ENCODE results near the gene ZNFX1. TPM values are rescaled to one million over a fixed set of nuclear protein-coding genes. Genes with fewer than 3 reads are reported as not detected.

Gene ZNFX1
- total and polyA plus RNA-seq, 7 experiments from 2014 or later = 34.5 to 83.7 (median 62.2) TPM

- Mint-ChIP-seq H3K4me3 (no peak overlapping the region), H3K27me3 (peaks cover 0 to 2% (median 0%) of the 10 kb centered on the region in 5 donors), H3K9me3 (peaks cover 0 to 11% (median 6%) of the 10 kb centered on the region in 11 donors), H3K27ac (no peak overlapping the region), H3K4me1 (no peaks in the 10 kb centered on the region), H3K36me3 (peaks cover 4 to 10% (median 6%) of the 10 kb centered on the region in 5 donors)
- Histone ChIP-seq H3K27ac (ENCODE audit: low read depth, low read length) (no peak overlapping the region), H3K4me3 (ENCODE audit: low read length) (no peak overlapping the region), H3K36me3 (ENCODE audit: control insufficient read depth in 2 of 3, insufficient read depth in 3 of 3, low read length in 3 of 3) (no peaks in the 10 kb centered on the region), H3K4me1 (ENCODE audit: control insufficient read depth in 2 of 2, insufficient read depth in 2 of 2, low read length in 2 of 2) (no peaks in the 10 kb centered on the region), H3K27me3 (ENCODE audit: control insufficient read depth in 2 of 2, insufficient read depth in 2 of 2, low read length in 2 of 2) (no peaks in the 10 kb centered on the region), H3K9me3 (ENCODE audit: control insufficient read depth in 2 of 3, low read length in 3 of 3) (peaks cover 0 to 6% (median 0%) of the 10 kb centered on the region in 3 experiments)
- DNase-seq = no peak
- no peak for ATAC-seq
- intact Hi-C loops (cut with micrococcal nuclease) = no loop called here
- ChIA-PET CTCF (no interaction called here), POLR2A (no interaction called here)
Observed at GRCh38 chr20:49210757-49211110, 67.1 kb downstream of the ZNFX1 start.

DNA sequence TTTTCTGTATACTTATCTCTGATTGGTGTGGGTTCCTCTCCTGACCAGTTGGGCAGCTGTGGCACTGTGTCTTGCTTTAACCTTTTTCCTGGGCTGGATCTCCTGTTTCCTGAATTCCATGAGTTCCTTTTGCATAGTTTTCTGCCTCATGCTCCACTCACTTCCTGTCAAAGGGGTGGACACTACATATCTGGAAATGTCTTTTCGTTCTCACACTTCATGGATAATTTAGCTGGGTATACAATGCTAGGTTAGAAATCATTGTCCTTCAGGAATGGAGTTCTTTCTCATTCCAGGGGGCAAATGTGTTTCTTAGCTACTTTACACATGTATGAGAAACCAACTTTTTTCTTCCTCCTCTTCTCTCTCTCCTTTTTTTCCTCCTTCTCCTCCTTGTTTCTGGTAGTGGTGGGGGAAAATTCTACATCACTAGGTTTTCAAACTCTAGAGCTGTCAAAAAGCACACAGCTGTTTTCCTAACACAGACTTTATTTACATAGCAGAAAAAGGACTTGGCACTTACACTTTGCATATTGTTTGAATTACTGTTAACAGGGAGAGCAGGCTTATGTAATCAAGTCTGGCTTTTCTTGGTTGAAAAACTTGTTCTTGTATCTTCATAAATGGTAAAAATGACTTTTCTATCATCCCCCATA, 67.6 kb downstream of the ZNFX1 start:
- intact Hi-C loops (cut with micrococcal nuclease) = no loop called here
- Mint-ChIP-seq H3K36me3 (peaks cover 4 to 10% (median 6%) of the 10 kb centered on the region in 5 donors), H3K4me1 (no peaks in the 10 kb centered on the region), H3K9me3 (peaks cover 0 to 11% (median 6%) of the 10 kb centered on the region in 11 donors), H3K27me3 (peaks cover 0 to 2% (median 0%) of the 10 kb centered on the region in 5 donors), H3K4me3 (no peak overlapping the region), H3K27ac (no peak overlapping the region)
- DNase-seq (no peak), ATAC-seq (no peak)
- H3K9me3 ChIP-seq (ENCODE audit: control insufficient read depth in 2 of 3, low read length in 3 of 3) = peaks cover 0 to 6% (median 0%) of the 10 kb centered on the region in 3 experiments
- ChIA-PET CTCF (no interaction called here), POLR2A (interaction anchor here (0.7 kb wide), 1 partner anchor 45 kb away, joined by 3 read pairs; no protein-coding TSS in a partner anchor)
- no peaks in the 10 kb centered on the region for H3K4me1 ChIP-seq (ENCODE audit: control insufficient read depth in 2 of 2, insufficient read depth in 2 of 2, low read length in 2 of 2)
- no peak overlapping the region for H3K27ac ChIP-seq (ENCODE audit: low read depth, low read length)
- H3K4me3 ChIP-seq (ENCODE audit: low read length) = no peak overlapping the region
- H3K27me3 ChIP-seq (ENCODE audit: control insufficient read depth in 2 of 2, insufficient read depth in 2 of 2, low read length in 2 of 2) = no peaks in the 10 kb centered on the region
- H3K36me3 ChIP-seq (ENCODE audit: control insufficient read depth in 2 of 3, insufficient read depth in 3 of 3, low read length in 3 of 3) = no peaks in the 10 kb centered on the region

DNA sequence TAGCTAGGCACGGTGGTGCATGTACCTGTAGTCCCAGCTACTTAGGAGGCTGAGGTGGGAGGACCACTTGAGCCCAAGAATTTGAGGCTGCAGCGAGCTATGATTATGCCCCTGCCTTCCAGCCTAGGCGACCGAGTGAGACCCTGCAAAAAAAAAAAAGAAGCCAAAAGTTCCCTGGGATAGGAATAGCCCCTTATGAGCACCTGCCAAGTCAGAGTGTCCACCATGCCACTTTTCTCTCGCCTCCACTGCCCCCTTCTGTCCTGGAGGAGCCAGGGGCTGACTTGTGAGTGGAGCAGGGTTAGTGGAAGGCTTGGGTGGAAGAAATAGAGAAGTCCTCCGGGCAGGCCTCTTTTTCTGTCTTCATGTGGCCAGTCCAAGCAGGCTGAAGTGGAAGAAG, 70.8 kb downstream of the ZNFX1 start:
- peaks cover 0 to 6% (median 0%) of the 10 kb centered on the region in 3 experiments for H3K9me3 ChIP-seq (ENCODE audit: control insufficient read depth in 2 of 3, low read length in 3 of 3)
- H3K27me3 ChIP-seq (ENCODE audit: control insufficient read depth in 2 of 2, insufficient read depth in 2 of 2, low read length in 2 of 2) = no peaks in the 10 kb centered on the region
- DNase-seq = no peak
- no peaks in the 10 kb centered on the region for H3K4me1 Mint-ChIP-seq
- no peaks in the 10 kb centered on the region for H3K36me3 ChIP-seq (ENCODE audit: control insufficient read depth in 2 of 3, insufficient read depth in 3 of 3, low read length in 3 of 3)
- intact Hi-C loops (cut with micrococcal nuclease) = no loop called here
- ChIA-PET POLR2A (no interaction called here), CTCF (no interaction called here)
- H3K27ac Mint-ChIP-seq = no peak overlapping the region
- no peak overlapping the region for H3K4me3 Mint-ChIP-seq
- no peak overlapping the region for H3K4me3 ChIP-seq (ENCODE audit: low read length)
- peaks cover 0 to 11% (median 6%) of the 10 kb centered on the region in 11 donors for H3K9me3 Mint-ChIP-seq
- ATAC-seq = no peak
- H3K27me3 Mint-ChIP-seq = peaks cover 0 to 2% (median 0%) of the 10 kb centered on the region in 5 donors
- H3K36me3 Mint-ChIP-seq = peaks cover 4 to 10% (median 6%) of the 10 kb centered on the region in 5 donors
- no peaks in the 10 kb centered on the region for H3K4me1 ChIP-seq (ENCODE audit: control insufficient read depth in 2 of 2, insufficient read depth in 2 of 2, low read length in 2 of 2)
- H3K27ac ChIP-seq (ENCODE audit: low read depth, low read length) = no peak overlapping the region

- H3K27ac Mint-ChIP-seq = no peak overlapping the region
- Histone ChIP-seq H3K4me3 (ENCODE audit: low read length) (no peak overlapping the region), H3K27me3 (ENCODE audit: control insufficient read depth in 2 of 2, insufficient read depth in 2 of 2, low read length in 2 of 2) (no peaks in the 10 kb centered on the region), H3K27ac (ENCODE audit: low read depth, low read length) (no peak overlapping the region), H3K4me1 (ENCODE audit: control insufficient read depth in 2 of 2, insufficient read depth in 2 of 2, low read length in 2 of 2) (no peaks in the 10 kb centered on the region), H3K36me3 (ENCODE audit: control insufficient read depth in 2 of 3, insufficient read depth in 3 of 3, low read length in 3 of 3) (no peaks in the 10 kb centered on the region), H3K9me3 (ENCODE audit: control insufficient read depth in 2 of 3, low read length in 3 of 3) (no peaks in the 10 kb centered on the region)
- DNase-seq = no peak
- H3K4me3 Mint-ChIP-seq = no peak overlapping the region
- intact Hi-C loops (cut with micrococcal nuclease) = no loop called here
- POLR2A ChIA-PET = no interaction called here
- peaks cover 0 to 7% (median 0%) of the 10 kb centered on the region in 11 donors for H3K9me3 Mint-ChIP-seq
- no peaks in the 10 kb centered on the region for H3K27me3 Mint-ChIP-seq
- CTCF ChIA-PET = interaction anchor here (0.7 kb wide), 1 partner anchor 11 kb away, joined by 3 read pairs; no protein-coding TSS in a partner anchor
- no peaks in the 10 kb centered on the region for H3K4me1 Mint-ChIP-seq
- no peaks in the 10 kb centered on the region for H3K36me3 Mint-ChIP-seq
- no peak for ATAC-seq
Observed at GRCh38 chr20:49203746-49204145, 74.1 kb downstream of the ZNFX1 start.

DNA sequence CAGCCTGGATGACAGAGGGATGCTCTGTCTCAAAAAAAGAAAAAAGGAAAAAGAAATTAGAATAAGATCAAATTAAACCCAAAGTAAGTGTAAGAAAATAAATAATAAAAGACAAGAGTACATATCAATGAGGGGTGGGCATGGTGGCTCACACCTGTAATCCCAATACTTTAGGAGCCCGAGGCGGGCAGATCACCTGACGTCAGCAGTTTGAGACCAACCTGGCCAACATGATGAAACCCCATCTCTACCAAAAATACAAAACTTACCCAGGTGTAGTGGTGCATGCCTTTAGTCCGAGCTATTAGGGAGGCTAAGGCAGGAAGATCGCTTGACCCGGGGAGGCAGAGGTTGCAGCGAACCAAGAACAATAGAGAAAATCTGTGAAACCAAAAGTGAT, 74.8 kb downstream of the ZNFX1 start:
- DNase-seq (no peak), ATAC-seq (no peak)
- Mint-ChIP-seq H3K9me3 (peaks cover 0 to 7% (median 0%) of the 10 kb centered on the region in 11 donors), H3K27me3 (no peaks in the 10 kb centered on the region), H3K36me3 (no peaks in the 10 kb centered on the region), H3K4me1 (no peaks in the 10 kb centered on the region), H3K27ac (no peak overlapping the region), H3K4me3 (no peak overlapping the region)
- Histone ChIP-seq H3K4me3 (ENCODE audit: low read length) (no peak overlapping the region), H3K9me3 (ENCODE audit: control insufficient read depth in 2 of 3, low read length in 3 of 3) (no peaks in the 10 kb centered on the region), H3K4me1 (ENCODE audit: control insufficient read depth in 2 of 2, insufficient read depth in 2 of 2, low read length in 2 of 2) (no peaks in the 10 kb centered on the region), H3K27ac (ENCODE audit: low read depth, low read length) (no peak overlapping the region), H3K27me3 (ENCODE audit: control insufficient read depth in 2 of 2, insufficient read depth in 2 of 2, low read length in 2 of 2) (no peaks in the 10 kb centered on the region), H3K36me3 (ENCODE audit: control insufficient read depth in 2 of 3, insufficient read depth in 3 of 3, low read length in 3 of 3) (no peaks in the 10 kb centered on the region)
- ChIA-PET POLR2A (no interaction called here), CTCF (interaction anchor here (0.7 kb wide), 1 partner anchor 12 kb away, joined by 3 read pairs; no protein-coding TSS in a partner anchor)
- intact Hi-C loops (cut with micrococcal nuclease) = no loop called here

- no peak overlapping the region for H3K27ac ChIP-seq (ENCODE audit: low read depth, low read length)
- peaks cover 0 to 7% (median 0%) of the 10 kb centered on the region in 11 donors for H3K9me3 Mint-ChIP-seq
- DNase-seq (no peak), ATAC-seq (no peak)
- no peaks in the 10 kb centered on the region for H3K9me3 ChIP-seq (ENCODE audit: control insufficient read depth in 2 of 3, low read length in 3 of 3)
- no peak overlapping the region for H3K4me3 Mint-ChIP-seq
- no peaks in the 10 kb centered on the region for H3K4me1 Mint-ChIP-seq
- H3K36me3 Mint-ChIP-seq = no peaks in the 10 kb centered on the region
- H3K27me3 Mint-ChIP-seq = no peaks in the 10 kb centered on the region
- intact Hi-C loops (cut with micrococcal nuclease) = no loop called here
- H3K4me1 ChIP-seq (ENCODE audit: control insufficient read depth in 2 of 2, insufficient read depth in 2 of 2, low read length in 2 of 2) = no peaks in the 10 kb centered on the region
- H3K36me3 ChIP-seq (ENCODE audit: control insufficient read depth in 2 of 3, insufficient read depth in 3 of 3, low read length in 3 of 3) = no peaks in the 10 kb centered on the region
- ChIA-PET CTCF (no interaction called here), POLR2A (no interaction called here)
- H3K4me3 ChIP-seq (ENCODE audit: low read length) = no peak overlapping the region
- no peak overlapping the region for H3K27ac Mint-ChIP-seq
- no peaks in the 10 kb centered on the region for H3K27me3 ChIP-seq (ENCODE audit: control insufficient read depth in 2 of 2, insufficient read depth in 2 of 2, low read length in 2 of 2)
Observed at GRCh38 chr20:49199729-49200293, 78.0 kb downstream of the ZNFX1 start.

Data from naive thymus-derived CD4-positive, alpha-beta T cell (primary cell).